Ureter (tissue), 1 donor: ENCODE data around the gene CSGALNACT2. TPM values are rescaled to one million over a fixed set of nuclear protein-coding genes. Genes with fewer than 3 reads are reported as not detected.

Source experiments
- DNase-seq: peaks from one replicate; pipeline ENCODE4 v3.0.0-alpha.2; 2020; ENCODE audit warnings: low spot score
- total RNA-seq: library from RNA; stranded (reverse); gene quantifications from one replicate; pipeline ENCODE4 v1.2.4, GENCODE V29; 2023
- donor health status: DM: yes; HTN: yes; CAD: no.

CSGALNACT2 gene
- total RNA-seq, 1 donor from 2014 or later, result 15.2 TPM

- peak; percentile 41 for DNase-seq
Measured at GRCh38 chr10:43124574-43125273, 13.5 kb upstream of the CSGALNACT2 start.

GRCh38 chr10:43125274-43125845 lies 12.9 kb upstream of the CSGALNACT2 start:
- DNase-seq, result peak; percentile 35

GRCh38 chr10:43125881-43126731 lies 12.1 kb upstream of the CSGALNACT2 start:
- peak; percentile 25 for DNase-seq

- peak; percentile 12 for DNase-seq
Measured at GRCh38 chr10:43126759-43127424, 11.4 kb upstream of the CSGALNACT2 start.

GRCh38 chr10:43127442-43127841 lies 10.8 kb upstream of the CSGALNACT2 start:
- no peak for DNase-seq

GRCh38 chr10:43128331-43128730 lies 9.9 kb upstream of the CSGALNACT2 start:
- no peak for DNase-seq

- no peak for DNase-seq
Measured at GRCh38 chr10:43128958-43129706, 9.1 kb upstream of the CSGALNACT2 start.

GRCh38 chr10:43130770-43131171 lies 7.5 kb upstream of the CSGALNACT2 start:
- no peak for DNase-seq

GRCh38 chr10:43131256-43131655 lies 7.0 kb upstream of the CSGALNACT2 start:
- no peak for DNase-seq

- no peak for DNase-seq
Measured at GRCh38 chr10:43131906-43132305, 6.3 kb upstream of the CSGALNACT2 start.

- DNase-seq, result no peak
Measured at GRCh38 chr10:43132867-43133787, 5.1 kb upstream of the CSGALNACT2 start.

- DNase-seq, result no peak
Measured at GRCh38 chr10:43134126-43134905, 3.9 kb upstream of the CSGALNACT2 start.

GRCh38 chr10:43135064-43135463 lies 3.2 kb upstream of the CSGALNACT2 start:
- DNase-seq, result no peak

- no peak for DNase-seq
Measured at GRCh38 chr10:43135656-43136055, 2.6 kb upstream of the CSGALNACT2 start.

GRCh38 chr10:43136432-43136831 lies 1.8 kb upstream of the CSGALNACT2 start:
- DNase-seq, result no peak

GRCh38 chr10:43136995-43137716 lies 1.1 kb upstream of the CSGALNACT2 start:
- DNase-seq, result no peak

GRCh38 chr10:43137717-43138020 lies 576 bp upstream of the CSGALNACT2 start:
- DNase-seq, result peak; percentile 54

- peak; percentile 45 for DNase-seq
Measured at GRCh38 chr10:43138757-43139241, 554 bp downstream of the CSGALNACT2 start.

GRCh38 chr10:43141421-43141820 lies 3.2 kb downstream of the CSGALNACT2 start:
- no peak for DNase-seq
